Neural crest cell (in vitro differentiated cells): ENCODE measurements around the gene TRPM3. TPM values are rescaled to one million over a fixed set of nuclear protein-coding genes. Genes with fewer than 3 reads are reported as not detected.

Experiments
- DNase-seq: peaks from one replicate; pipeline ENCODE4 v3.0.0; 2021; ENCODE audit warnings: low read depth, mixed read lengths, low spot score
- H3K27ac Mint-ChIP-seq: one replicate; pipeline ENCODE4 v1.8.0; 2021; ENCODE audit warnings: mild to moderate bottlenecking, mixed read lengths; ENCODE audit not compliant: unreplicated experiment
- H3K27me3 Mint-ChIP-seq: 2 replicates; pipeline ENCODE4 v1.8.0; 2021; ENCODE audit warnings: low read depth, mild to moderate bottlenecking, mixed read lengths
- H3K36me3 Mint-ChIP-seq: 2 replicates; pipeline ENCODE4 v1.8.0; 2021; ENCODE audit warnings: low read depth, mild to moderate bottlenecking, mixed read lengths
- H3K4me1 Mint-ChIP-seq: 2 replicates; pipeline ENCODE4 v1.8.0; 2021; ENCODE audit warnings: mixed read lengths
- H3K4me3 Mint-ChIP-seq: one replicate; pipeline ENCODE4 v1.8.0; 2021; ENCODE audit warnings: mild to moderate bottlenecking, mixed read lengths
- H3K9me3 Mint-ChIP-seq: 2 replicates; pipeline ENCODE4 v1.8.0; 2021; ENCODE audit warnings: mixed read lengths
- total RNA-seq: library from RNA; stranded (reverse); gene quantifications from 2 replicates; pipeline ENCODE4 v1.2.1, GENCODE V29; 2021
- TF ChIP-seq, protein P1 (sequence below): fragments of 200-600 bp; sonication (generic); conservative IDR thresholded peaks from 2 replicates; pipeline ENCODE4 v1.5.0; 2021; ENCODE audit warnings: antibody characterized with exemption, mild to moderate bottlenecking

The TRPM3 gene
- total RNA-seq, 1 donor from 2014 or later, result 1.4 TPM

DNA sequence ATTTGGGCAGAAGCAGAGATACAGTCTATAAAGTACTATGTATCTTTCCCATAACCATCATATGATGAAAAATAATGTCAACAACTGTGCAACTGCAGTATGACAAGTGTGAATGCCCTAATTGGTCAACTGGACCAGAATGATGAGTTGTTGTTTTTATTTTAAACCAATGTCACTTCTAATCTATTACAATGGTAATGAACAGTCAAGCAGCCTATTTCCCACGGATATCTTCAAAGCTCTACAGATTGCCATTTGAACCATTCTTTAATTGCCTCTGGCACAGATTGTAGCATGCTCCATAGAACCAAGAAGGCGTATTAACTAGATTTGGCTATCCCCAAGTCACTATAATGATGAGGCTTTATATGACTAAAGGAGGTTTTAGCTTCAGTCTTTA is 233.6 kb downstream of the TRPM3 start:
- no peaks in the 10 kb centered on the region for H3K4me1 Mint-ChIP-seq
- no peaks in the 10 kb centered on the region for H3K9me3 Mint-ChIP-seq
- no peak overlapping the region for H3K4me3 Mint-ChIP-seq
- TF ChIP-seq, protein P1, sequence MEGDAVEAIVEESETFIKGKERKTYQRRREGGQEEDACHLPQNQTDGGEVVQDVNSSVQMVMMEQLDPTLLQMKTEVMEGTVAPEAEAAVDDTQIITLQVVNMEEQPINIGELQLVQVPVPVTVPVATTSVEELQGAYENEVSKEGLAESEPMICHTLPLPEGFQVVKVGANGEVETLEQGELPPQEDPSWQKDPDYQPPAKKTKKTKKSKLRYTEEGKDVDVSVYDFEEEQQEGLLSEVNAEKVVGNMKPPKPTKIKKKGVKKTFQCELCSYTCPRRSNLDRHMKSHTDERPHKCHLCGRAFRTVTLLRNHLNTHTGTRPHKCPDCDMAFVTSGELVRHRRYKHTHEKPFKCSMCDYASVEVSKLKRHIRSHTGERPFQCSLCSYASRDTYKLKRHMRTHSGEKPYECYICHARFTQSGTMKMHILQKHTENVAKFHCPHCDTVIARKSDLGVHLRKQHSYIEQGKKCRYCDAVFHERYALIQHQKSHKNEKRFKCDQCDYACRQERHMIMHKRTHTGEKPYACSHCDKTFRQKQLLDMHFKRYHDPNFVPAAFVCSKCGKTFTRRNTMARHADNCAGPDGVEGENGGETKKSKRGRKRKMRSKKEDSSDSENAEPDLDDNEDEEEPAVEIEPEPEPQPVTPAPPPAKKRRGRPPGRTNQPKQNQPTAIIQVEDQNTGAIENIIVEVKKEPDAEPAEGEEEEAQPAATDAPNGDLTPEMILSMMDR, result no peak
- no peaks in the 10 kb centered on the region for H3K27me3 Mint-ChIP-seq
- no peak for DNase-seq
- H3K36me3 Mint-ChIP-seq, result no peaks in the 10 kb centered on the region
- H3K27ac Mint-ChIP-seq, result no peak overlapping the region

DNA sequence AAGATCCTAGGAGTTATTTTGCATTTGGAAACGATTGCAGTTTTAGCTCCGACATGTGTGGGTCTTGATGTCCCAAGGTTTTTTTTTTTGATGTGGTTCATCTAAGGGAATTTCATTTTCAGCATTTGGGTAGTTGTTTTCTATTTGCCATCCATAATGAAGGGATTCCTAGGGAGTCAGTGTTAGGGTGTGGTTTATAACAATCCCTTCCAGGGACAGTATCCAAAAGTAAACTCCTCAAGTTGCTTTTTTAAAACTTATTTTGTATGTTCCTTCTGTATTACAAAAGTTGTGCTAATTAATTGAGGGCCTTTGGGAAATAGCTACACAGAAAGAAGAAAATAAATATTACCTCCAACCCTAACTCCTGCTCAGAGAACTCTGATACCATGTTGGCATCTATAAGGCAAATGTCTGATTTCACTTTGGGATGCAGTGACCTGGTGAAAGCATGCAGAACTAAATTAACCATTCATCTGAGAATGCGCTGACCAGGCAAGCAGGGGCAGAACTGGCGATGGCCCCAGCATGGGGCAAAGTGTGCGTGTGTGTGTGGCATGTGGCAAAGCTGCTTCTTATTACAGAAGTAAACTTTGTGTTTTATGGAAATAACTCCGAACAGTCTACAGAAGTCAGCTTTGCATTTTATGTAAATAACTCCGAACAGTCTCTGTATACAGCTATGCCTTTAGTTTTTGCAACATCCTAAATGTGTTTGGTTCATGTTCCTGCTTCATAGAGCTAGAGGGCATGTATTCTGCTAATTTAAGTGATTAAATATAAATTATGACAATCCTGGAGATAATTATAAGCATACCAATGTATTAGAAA is 237.2 kb downstream of the TRPM3 start:
- no peak overlapping the region for H3K27ac Mint-ChIP-seq
- H3K36me3 Mint-ChIP-seq, result no peaks in the 10 kb centered on the region
- no peaks in the 10 kb centered on the region for H3K9me3 Mint-ChIP-seq
- no peaks in the 10 kb centered on the region for H3K27me3 Mint-ChIP-seq
- H3K4me3 Mint-ChIP-seq, result no peak overlapping the region
- TF ChIP-seq, protein P1, result no peak
- DNase-seq, result no peak
- H3K4me1 Mint-ChIP-seq, result no peaks in the 10 kb centered on the region

DNA sequence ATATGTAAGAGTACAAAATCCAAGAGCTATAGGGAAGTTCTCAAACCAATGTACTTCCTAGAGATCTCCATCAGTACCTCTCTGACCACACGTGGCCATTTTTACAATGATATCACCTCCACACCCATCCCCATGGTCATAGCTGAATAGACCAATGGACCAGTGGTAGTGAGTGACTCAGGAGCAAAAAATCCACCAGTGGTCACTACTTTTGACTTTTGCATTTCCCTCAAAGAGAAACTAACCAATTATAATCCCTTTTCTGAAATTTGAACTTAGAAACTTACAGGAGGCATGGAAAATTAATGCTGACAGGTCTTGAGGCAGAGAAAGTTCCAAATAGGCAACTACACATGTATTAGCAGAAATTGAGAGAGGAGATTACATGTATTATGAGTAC is 238.4 kb downstream of the TRPM3 start:
- no peak overlapping the region for H3K4me3 Mint-ChIP-seq
- no peaks in the 10 kb centered on the region for H3K4me1 Mint-ChIP-seq
- H3K36me3 Mint-ChIP-seq, result no peaks in the 10 kb centered on the region
- no peak overlapping the region for H3K27ac Mint-ChIP-seq
- H3K9me3 Mint-ChIP-seq, result no peaks in the 10 kb centered on the region
- no peak for DNase-seq
- TF ChIP-seq, protein P1, result no peak
- H3K27me3 Mint-ChIP-seq, result no peaks in the 10 kb centered on the region

DNA sequence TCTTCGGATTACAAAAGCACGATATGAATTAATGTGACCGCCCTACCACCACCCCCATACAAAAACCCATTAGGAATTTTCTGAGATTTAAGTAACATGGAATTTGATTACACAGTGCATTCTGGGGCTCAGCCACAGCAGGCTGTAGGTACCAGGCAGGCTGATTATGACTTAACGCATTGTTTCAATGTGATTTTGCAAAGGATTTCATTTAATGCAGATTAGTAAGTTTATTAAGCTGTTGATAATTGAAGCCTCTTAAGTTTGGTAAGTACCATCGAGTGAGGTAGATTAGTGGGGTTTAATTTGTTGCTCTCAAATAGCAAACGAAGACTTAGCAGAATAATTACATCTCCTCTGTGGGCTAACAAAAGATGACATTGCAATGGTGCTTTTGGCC is 240.1 kb downstream of the TRPM3 start:
- Mint-ChIP-seq H3K4me1 (no peaks in the 10 kb centered on the region), H3K9me3 (no peaks in the 10 kb centered on the region), H3K27ac (no peak overlapping the region), H3K36me3 (no peaks in the 10 kb centered on the region), H3K4me3 (no peak overlapping the region), H3K27me3 (no peaks in the 10 kb centered on the region)
- TF ChIP-seq, protein P1, result no peak
- no peak for DNase-seq

DNA sequence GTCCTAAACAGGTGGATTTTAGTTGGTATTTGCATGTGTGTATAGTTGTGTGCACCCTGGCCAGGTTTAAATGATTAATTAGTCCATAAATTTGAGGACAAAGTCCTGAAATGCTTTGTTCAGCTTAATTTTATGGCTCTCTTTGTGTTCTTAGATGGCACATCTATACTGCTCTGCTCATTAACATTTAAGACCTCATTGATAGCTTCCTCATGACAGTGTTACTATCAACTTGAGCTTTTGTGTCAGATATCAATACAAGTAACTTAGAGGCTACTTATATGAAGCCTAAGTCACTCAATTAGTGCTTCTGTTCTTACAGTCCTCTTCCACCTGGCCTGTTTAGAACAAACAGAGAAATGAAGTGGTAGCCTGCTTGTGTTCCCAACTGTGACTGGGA is 240.9 kb downstream of the TRPM3 start:
- DNase-seq, result no peak
- H3K9me3 Mint-ChIP-seq, result no peaks in the 10 kb centered on the region
- TF ChIP-seq, protein P1, result no peak
- no peaks in the 10 kb centered on the region for H3K27me3 Mint-ChIP-seq
- no peaks in the 10 kb centered on the region for H3K36me3 Mint-ChIP-seq
- no peak overlapping the region for H3K27ac Mint-ChIP-seq
- H3K4me3 Mint-ChIP-seq, result no peak overlapping the region
- no peaks in the 10 kb centered on the region for H3K4me1 Mint-ChIP-seq
